Measurements from ENCODE around the gene EIF2A.
"Not testable (repeated sequence)": the region's sequence is repeated elsewhere in the genome, so short reads cannot be mapped to it uniquely, and the experiment has no call there.

EIF2A gene

DNA sequence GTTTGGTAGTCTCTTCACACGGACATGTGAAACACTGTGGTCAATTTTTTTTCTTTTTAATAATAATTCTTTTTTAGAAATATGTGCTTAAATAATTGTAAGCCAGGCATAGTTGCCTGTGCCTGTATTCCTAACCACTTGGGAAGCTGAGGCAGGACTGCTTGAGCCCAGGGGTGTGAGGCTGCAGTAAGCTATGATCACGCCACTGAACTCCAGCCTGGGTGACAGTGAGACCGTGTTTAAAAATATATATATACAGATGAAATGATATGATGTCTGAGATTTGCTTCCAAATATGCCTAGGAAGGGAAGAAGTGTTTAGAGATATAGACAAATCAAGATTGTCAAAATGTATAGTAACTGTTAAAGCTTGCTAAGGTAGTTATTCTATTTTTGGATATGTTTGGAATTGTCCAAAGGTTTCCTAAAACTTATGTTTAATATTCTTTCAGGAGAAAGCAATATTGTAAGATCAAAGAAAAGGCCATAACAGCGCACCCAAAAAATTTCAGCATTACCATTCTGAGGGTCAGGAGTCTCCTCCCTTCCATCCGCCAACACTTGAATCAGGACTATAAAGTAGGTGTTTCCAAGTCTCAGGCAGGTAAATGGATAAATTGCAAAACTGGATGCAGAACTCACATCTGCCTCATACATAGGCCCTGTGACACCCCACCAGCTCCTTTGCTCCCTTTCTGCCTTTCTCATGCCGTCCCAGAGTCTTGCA, 56.0 kb downstream of the EIF2A start:
- no peak for DNase-seq (ENCODE audit: low read depth)

DNA sequence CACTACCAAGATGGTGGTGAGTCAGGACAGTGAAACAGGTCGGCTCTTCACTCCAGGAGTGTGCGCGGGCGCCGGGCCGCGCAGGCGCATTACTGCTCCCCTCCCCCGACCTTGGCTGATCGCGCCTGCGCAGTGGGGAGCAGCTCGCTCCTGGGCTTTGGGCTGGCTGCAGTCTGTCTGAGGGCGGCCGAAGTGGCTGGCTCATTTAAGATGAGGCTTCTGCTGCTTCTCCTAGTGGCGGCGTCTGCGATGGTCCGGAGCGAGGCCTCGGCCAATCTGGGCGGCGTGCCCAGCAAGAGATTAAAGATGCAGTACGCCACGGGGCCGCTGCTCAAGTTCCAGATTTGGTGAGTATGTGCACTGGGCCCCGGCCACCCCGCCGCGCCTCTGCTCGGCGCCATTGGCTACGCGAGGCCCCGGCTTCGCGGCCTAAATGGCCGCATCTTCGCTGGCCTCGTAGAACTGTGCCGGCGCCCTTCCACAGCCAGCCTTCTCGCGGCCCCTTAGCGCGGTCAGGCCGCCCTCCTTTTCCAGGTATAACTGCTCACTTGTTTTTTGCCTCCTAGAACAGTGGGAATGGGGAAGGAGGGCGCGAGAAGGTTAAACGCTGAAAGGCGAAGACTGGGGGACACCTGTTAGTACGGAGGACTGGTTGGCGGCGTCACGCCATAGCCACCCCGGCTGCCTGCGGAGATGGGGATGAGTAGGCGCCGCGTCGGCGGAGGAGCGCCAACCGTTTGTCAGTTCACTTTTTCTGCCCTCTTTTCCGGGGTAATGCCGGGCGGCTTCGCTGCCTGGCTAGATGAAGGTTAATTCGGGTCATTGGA, 56.8 kb downstream of the EIF2A start, which contains the start of gene SELENOT:
SELENOT (plus strand) TSS at position 169 of the 827 bp plus-strand sequence; CDS start at position 211, 42 bp downstream.
- DNase-seq (ENCODE audit: low read depth): peak; percentile 92

GRCh38 chr3:150603980-150604319, 57.4 kb downstream of the EIF2A start:
- DNase-seq (ENCODE audit: low read depth): no peak

GRCh38 chr3:150605998-150606641, 59.5 kb downstream of the EIF2A start:
- no peak for DNase-seq (ENCODE audit: low read depth)

GRCh38 chr3:150607267-150608065, 60.9 kb downstream of the EIF2A start:
- no peak for DNase-seq (ENCODE audit: low read depth)

DNA sequence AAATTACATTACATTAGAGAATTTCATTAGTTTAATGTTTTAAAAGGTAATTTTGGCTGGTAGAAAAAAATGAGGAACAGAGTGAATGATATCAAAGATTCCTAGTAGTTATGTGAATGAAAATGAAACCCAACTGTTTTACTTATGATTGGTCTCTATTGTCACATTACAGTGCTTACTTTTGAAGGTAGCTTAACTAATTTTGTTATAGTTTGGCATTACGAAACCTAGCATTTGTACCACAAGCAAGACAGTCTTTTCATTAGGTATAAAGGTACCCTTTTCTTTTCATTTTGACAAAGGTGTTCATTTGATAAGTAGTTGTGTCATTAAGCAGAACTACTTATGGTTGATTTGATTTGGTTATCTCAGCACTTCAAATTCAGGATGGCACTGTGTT, 63.4 kb downstream of the EIF2A start:
- no peak for DNase-seq (ENCODE audit: low read depth)

GRCh38 chr3:150610785-150611184, 64.2 kb downstream of the EIF2A start:
- no peak for DNase-seq (ENCODE audit: low read depth)

GRCh38 chr3:150611666-150612065, 65.1 kb downstream of the EIF2A start:
- no peak for DNase-seq (ENCODE audit: low read depth)

DNA sequence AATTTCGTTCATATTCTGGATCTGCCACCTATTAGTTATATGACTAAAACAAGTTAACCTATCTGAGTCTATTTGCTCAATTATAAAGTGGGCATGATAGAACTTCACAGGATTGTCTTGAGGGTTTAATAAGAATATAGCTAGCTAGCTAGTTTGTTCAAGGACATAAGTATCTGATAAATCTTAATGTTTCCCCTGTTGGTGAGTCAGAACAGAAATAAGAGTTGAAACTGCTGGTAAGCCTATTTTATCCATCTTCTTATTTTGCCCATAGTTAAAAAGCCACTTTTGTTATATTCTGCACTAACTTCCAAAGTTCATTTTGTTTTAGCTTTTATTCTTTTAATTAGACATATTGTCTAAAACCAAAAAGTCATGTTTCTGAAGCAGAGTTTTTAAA, 65.9 kb downstream of the EIF2A start:
- no peak for DNase-seq (ENCODE audit: low read depth)

DNA sequence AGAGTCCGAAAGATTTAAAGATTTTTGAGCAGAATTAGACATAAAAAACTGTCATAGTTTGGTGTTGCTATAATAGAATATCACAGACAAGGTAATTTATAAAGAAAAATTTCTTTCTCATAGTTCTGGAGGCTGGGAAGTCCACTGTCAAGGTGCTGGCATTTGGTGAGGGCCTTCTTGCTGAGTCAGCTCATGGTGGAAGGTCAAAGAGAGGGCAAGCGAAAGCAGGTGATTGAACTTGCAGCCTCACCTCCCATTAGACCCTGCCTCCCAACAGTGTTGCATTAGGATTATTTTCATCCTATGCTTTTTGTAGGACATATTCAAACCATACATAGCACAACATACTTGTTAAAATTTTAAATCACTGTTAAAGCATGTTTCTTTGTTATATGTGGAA, 66.4 kb downstream of the EIF2A start:
- no peak for DNase-seq (ENCODE audit: low read depth)

- no peak for DNase-seq (ENCODE audit: low read depth)
Measured at GRCh38 chr3:150613709-150614480, 67.3 kb downstream of the EIF2A start.

DNA sequence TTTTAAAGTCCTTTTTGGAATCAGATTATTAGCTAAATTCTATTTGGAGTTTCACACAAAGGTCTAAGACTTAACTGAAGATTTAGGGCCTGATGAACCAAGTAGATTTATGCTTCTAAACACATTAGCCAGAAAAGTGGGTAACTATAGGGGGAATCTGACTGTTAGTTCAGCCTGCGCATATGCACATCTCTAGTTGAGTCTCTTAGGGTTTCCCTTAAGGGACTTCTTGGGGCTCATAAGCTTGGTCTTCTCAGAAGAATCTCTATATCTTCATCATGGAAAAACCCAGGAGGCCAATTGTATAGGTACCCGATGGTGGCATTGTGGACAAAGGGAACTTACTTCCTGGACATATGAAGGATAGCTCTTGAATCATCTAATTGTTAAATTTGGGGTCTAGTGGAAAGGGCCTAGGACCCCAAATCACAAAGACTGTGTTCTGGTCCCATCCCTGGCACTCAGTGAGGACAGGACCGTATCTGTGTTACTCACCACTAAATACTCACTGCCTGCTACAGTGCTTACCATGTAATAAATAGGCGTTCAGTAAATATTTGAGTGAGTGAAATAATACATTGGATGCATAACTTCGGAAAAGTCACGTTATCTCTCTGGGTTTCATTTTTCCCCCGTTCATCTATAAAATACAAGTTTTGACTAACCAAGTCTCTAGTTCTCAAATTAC, 73.6 kb downstream of the EIF2A start:
- DNase-seq (ENCODE audit: low read depth): no peak

- not testable (repeated sequence) for DNase-seq (ENCODE audit: low read depth)
Measured at GRCh38 chr3:150622955-150623354, 76.4 kb downstream of the EIF2A start.

DNA sequence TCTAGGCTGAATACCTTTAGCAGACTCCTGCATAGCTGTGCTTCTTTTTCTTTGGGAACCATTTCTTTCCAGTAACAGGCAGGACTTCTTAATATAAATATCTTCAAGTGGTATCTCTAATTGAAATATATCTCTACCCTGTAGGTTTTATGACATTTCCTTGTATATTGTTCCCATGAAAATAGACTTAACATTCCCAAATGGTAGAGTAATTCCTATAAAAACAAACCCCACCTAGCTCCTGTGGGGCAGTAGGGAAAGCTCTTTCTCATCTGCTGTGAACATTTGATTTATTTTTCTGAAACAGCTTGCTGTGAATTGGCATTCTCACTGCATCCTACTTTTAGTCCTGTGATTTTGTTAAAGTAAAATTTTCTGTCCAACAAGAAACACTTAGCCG, 77.4 kb downstream of the EIF2A start:
- no peak for DNase-seq (ENCODE audit: low read depth)

- no peak for DNase-seq (ENCODE audit: low read depth)
Measured at GRCh38 chr3:150626148-150626930, 79.8 kb downstream of the EIF2A start.

- no peak for DNase-seq (ENCODE audit: low read depth)
Measured at GRCh38 chr3:150627557-150627956, 81.0 kb downstream of the EIF2A start.

DNA sequence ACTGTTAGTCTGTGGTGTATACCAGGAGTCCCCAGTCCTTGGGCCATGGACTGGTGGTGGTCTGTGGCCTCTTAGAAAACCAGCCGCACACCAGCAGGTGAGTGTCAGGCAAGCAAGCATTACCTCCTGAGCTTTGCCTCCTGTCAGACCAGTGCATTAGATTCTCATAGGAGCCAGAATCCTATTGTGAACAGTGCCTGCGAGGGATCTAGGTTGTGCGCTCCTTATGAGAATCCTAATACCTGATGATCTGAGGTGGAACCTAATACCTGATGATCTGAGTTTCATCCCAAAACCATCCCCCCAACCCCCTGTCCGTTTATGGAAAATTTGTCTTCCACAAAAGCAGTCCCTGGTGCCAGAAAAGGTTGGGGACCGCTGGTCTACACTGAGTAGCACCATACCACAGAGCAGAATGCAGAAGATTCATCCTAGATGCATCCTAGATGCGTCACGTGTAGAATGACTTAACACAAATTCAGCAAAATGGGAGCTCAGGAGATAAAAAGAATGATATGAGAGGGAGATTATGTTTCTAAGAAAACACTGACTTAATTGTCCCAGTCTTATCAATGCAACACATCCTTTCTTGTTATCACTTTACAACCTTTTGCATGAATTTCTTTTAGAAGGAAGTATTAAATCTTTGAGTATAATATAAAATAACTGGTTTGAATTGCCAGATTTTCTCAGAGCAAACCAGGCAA, 85.1 kb downstream of the EIF2A start:
- no peak for DNase-seq (ENCODE audit: low read depth)

GRCh38 chr3:150635076-150635475, 88.5 kb downstream of the EIF2A start:
- DNase-seq (ENCODE audit: low read depth): no peak

DNA sequence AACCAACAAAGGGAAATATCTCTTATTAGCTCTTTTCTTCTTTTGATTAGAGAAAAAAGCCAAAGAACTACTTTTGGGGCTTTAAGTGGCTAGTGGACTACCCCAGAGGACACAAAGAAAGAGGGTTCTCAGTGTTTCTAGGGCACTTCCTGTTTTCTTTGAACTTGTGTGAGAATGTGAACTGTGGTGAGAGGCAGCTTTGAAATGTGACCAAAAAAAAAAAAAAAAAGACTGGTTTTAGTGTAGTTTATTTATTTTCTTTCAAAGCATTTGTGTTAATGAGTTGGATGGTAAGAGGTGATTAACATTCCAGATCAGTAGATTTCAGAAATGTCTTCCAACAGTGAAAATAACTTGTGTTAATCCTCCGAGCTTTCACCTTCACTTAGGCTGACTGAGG, 88.9 kb downstream of the EIF2A start:
- DNase-seq (ENCODE audit: low read depth): no peak

Measured in GM04504 (cell line).